CD4-positive, alpha-beta T cell treated with Interleukin-2 at 100 ng/mL for 4 hours (primary cell): ENCODE measurements around the gene OR5AR1.
"Not testable (repeated sequence)": the region's sequence is repeated elsewhere in the genome, so short reads cannot be mapped to it uniquely, and the experiment has no call there.

Experiments used
- DNase-seq: peaks from one replicate; pipeline ENCODE4 v3.0.0-alpha.2; 2020; ENCODE audit warnings: low spot score

The OR5AR1 gene

DNA sequence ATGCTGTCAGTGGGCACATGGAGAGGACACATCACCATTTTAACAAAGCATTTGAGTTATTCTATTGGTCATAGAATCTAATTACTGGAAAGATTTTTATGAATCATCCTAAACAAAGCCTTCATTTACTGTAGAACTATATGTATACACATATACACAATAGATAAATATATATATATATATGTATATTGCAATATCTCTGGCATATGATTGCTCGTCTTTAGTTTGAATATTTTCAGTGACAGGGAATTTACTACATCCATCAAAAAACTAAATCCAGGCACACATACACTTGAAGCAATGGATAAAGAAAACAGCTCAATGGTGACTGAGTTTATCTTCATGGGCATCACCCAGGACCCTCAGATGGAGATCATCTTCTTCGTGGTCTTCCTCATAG is at the start of gene OR5AR1:
Gene OR5AR1, plus strand, starts transcription at position 301 of the 400 bp plus-strand sequence. Its CDS starts 0 bp downstream, at position 301.
- DNase-seq, result no peak

DNA sequence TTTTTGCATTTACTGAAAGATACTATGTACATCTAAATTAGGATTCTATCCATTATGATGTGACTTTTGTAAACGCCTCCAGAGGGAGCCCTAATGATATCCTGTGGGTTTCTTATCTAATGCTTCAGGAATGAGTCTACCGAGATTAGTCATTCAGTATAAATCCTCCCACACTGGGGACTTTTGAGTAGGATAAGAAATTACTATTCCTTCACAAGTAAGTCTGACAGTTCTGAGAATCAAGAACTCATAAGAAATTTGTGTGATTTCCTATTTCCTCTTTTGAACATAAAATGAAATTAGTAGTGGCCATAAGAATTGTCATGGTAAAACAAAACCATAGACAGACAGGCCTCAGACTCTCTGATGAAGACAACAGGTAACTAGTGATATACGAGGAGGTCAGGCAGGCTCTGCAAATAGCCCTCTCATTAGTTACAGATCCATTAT is 38.8 kb upstream of the OR5AR1 start:
- no peak for DNase-seq

DNA sequence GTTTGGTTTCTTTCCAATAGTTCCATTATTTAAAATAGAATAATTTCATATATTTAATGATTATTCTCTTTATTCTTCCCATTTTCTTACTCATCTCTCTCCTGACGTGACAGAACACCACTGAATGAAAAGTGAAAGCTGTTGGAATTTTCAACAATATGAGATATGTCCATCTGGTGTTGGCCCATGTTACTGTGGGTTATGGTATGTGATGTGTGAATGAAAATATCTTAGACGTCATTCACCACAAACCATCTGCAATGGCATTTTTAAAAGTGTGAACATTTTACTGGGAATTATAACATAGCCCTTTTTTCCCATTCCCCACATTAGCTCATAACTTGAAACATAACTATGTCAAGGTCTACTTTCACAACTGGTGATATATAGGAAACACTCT is 37.5 kb upstream of the OR5AR1 start:
- no peak for DNase-seq

- no peak for DNase-seq
These were observed 31.2 kb upstream of the OR5AR1 start for GRCh38 chr11:56632329-56632728.

DNA sequence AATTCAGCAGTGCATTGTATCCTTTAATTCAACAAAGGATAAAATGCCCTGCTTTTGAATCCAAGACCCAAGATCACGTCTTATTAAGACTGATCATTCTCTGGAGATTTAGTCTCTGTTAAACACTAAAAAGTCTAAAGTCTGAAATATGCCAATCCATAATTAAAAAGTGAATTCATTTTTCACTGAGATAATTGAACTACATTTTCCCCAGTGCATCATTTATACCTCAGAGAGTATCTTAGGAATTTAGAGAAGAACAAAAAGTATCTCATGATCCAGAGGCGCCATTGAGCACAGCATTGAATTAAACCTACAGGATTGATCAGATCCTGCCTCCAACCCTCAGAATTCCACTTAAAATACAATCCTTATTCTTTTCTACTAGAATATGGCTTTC is 26.6 kb upstream of the OR5AR1 start:
- DNase-seq, result no peak

- no peak for DNase-seq
These were observed 26.0 kb upstream of the OR5AR1 start for GRCh38 chr11:56637500-56637899.

DNA sequence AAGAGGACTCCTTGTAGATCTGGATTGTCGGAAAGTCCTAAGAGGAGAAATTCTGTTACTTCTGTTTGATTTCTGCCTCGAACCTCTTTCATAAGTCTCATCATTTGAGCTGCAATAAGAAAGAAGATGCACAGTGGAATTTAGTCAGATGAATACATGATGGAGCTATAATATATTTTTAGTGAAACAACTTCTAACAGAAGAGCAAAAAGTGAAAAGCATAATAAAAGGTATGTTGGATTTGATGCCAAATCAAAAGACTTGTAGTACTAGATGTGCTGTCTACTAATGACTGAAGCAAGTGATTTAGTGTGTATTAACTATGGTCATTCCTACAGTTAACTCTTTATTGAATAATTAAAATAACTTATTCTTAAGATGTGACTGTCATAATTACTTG is 21.1 kb upstream of the OR5AR1 start, which contains the start of gene OR5AP2:
Gene OR5AP2, minus strand, starts transcription at position 101 of the 400 bp plus-strand sequence. Its CDS starts 0 bp downstream, at position 101.
- DNase-seq, result no peak

DNA sequence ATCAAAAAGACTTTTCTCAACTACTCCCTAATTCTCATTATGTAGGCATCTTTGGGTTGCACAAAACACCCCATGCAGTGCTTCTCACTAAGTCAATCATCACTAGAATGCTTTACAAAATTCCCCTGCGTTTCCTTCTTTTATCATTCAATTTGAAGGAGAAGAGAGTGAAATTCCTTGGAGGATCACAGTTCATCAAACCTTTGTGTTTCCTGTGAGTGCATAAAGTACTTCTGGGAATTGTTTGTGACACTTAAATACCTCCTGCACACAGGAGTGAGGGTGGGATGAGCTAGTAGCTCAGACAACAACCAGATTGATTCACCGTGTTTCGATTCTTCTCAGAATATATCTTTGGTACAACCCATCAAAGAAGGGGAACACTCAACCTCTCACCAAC is 3.7 kb upstream of the OR5AR1 start:
- DNase-seq, result no peak

- no peak for DNase-seq
These were observed 7.5 kb downstream of the OR5AR1 start for GRCh38 chr11:56670984-56671383.

GRCh38 chr11:56688554-56689100 is 25.1 kb downstream of the OR5AR1 start:
- no peak for DNase-seq

- DNase-seq, result not testable (repeated sequence)
These were observed 27.7 kb downstream of the OR5AR1 start for GRCh38 chr11:56691179-56691578.

DNA sequence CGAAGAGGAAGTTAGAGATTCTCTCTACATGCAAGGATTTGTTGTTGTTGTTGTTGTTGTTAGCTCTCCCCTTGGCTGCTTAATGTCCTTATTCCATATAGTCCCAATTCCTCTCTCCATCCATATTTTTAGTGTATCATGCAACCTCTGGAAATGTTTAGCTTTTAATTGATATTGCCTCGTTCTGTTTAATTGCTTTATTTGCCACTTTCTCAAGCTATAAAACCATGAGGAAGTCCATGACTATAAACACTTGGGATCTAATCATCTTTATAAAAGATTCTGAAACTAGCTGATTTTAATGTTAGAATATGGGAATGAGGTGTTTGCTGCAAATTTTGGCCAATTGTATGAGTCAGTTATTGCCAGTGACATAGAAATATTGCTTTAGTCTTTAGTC is 29.9 kb downstream of the OR5AR1 start:
- DNase-seq, result no peak

- DNase-seq, result no peak
These were observed 35.3 kb downstream of the OR5AR1 start, which contains the start of gene OR9G1 for GRCh38 chr11:56698795-56699194. TSS of gene OR9G1 (plus strand) at chr11:56699095. CDS start at chr11:56700388, 1,293 bp downstream.

DNA sequence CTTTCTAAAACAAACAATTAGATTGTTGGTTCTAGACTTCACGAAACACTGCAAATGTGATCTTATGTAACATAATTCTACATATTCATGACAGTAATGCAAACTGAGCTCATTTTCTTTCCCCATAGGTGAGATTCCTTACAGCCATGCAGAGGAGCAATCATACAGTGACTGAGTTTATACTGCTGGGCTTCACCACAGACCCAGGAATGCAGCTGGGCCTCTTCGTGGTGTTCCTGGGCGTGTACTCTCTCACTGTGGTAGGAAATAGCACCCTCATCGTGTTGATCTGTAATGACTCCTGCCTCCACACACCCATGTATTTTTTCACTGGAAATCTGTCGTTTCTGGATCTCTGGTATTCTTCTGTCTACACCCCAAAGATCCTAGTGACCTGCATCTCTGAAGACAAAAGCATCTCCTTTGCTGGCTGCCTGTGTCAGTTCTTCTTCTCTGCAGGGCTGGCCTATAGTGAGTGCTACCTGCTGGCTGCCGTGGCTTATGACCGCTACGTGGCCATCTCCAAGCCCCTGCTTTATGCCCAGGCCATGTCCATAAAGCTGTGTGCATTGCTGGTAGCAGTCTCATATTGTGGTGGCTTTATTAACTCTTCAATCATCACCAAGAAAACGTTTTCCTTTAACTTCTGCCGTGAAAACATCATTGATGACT is 36.9 kb downstream of the OR5AR1 start:
- DNase-seq, result no peak

DNA sequence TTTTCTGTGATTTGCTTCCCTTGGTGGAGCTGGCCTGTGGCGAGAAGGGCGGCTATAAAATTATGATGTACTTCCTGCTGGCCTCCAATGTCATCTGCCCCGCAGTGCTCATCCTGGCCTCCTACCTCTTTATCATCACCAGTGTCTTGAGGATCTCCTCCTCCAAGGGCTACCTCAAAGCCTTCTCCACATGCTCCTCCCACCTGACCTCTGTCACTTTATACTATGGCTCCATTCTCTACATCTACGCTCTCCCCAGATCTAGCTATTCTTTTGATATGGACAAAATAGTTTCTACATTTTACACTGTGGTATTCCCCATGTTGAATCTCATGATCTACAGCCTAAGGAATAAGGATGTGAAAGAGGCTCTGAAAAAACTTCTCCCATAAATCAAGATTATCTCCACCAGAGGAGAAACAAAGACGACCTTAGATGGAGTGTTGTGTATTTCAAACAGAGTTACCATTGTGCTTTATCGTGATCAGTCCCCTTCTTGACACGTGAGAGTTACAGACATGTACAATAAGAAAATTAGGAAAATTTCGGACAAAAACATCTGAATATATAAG is 37.5 kb downstream of the OR5AR1 start:
- no peak for DNase-seq

- DNase-seq, result no peak
These were observed 42.4 kb downstream of the OR5AR1 start for GRCh38 chr11:56705784-56706396.

DNA sequence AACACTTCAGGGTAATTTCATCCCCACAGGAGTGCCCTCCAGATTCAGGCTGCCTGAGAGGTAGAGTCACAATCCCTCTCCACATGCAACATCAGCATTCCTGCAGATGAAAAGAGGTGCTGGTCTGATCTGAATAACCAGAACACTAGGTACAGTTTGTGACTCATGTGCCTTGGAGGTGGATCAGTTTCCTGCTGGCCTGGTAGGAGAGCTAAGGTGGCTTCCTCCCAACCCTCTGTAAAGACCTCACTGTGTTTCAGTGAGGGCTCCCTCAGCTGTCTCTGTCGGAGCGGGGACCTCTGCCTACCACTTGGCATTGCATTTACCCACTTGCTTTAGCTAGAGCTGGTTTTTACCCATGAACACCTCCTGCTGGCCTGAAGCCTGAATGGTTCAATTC is 43.0 kb downstream of the OR5AR1 start:
- DNase-seq, result no peak

DNA sequence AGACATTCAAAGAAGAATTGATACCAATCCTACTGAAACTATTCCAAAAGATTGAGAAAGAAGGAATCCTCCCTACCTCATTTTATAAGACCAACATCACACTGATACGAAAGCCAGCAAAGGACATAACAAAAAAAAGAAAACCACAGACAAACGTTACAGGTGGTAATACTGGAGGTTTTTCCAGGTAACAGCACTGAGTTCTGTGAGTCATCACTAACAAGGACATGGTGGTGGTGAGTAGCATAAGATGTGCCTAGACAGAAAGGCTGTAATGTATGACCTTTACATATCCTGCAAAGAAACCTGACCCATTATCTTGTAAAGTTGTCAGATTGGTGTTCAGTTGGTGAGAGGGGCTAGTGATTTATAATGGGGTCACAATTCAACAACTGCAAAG is 50.7 kb downstream of the OR5AR1 start:
- no peak for DNase-seq
